C1 segment of cervical spinal cord (tissue), 14 donors: ENCODE results near the gene ITGB5.
"Not testable (repeated sequence)": the region's sequence is repeated elsewhere in the genome, so short reads cannot be mapped to it uniquely, and the experiment has no call there.

Source experiments
- DNase-seq, 14 donors: peaks; one replicate each; lab custom pipeline; 2025; lab: John Stamatoyannopoulos, UW

ITGB5 gene

DNA sequence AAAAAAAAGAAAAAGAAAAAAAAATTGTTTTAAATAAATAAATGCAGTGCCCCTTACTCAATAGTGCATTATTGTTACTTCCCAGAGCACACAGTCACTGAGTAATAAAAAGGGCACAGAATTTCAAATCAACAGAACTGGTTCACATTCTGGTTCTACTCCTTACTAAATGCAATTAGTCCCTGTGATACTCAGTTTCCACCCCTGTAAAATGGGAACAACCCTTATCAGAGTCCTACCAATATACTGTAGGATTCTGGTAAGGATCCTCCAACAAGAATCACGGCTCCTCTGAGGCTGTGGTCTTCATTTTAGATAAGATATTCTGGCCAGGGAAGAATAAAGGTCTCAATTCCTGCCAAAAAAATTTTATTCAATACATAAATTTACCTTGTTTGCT, 50.7 kb downstream of the ITGB5 start:
- no peak for DNase-seq

DNA sequence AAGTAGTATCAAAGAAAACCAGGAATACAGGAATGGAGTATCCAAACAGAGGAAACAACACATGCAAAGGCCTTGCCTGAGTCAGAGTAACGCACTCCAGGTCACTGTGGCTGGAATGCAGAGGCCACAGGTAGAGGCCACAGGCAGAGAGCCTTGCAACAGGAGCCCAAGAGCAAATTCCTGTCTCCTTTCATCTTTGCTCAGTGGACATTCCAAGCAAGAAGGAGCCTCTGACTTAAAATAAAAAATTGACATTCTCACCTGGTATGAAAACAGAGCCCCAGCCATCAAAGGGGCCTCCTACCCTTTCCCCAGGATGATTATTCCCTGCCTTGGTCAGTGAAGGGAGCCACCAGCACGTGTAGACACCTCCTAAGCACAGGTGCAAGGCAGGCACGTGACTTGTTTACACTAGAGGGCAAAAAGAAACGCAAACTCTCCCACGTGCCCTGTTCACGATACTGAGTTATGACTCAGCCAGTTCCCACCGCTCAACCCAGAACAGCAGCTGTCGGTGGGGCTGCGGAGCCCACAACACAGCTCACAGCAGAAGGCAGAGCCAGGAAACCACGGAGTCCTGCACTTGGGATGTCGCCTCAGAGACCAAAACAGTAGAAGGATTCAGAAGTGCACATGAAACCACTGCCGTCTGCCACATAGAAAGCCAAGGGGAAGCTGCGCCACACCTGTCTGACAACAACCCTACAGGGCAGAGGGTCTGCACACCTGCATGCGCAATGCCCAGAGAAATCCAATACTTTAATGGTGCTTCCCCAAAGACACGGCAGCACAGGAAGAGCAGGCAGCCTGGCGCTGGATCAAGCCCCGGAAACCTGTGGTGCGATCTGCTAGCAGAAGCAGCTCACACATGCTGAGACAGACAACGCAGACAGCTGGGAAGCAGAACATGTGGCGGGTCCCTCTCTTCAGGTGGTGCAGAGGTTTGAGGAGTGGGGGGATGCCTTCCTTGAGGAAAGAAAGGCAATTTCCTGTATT, 52.1 kb downstream of the ITGB5 start:
- peak in 2 of 14 donors; percentile 37 to 51 for DNase-seq

DNA sequence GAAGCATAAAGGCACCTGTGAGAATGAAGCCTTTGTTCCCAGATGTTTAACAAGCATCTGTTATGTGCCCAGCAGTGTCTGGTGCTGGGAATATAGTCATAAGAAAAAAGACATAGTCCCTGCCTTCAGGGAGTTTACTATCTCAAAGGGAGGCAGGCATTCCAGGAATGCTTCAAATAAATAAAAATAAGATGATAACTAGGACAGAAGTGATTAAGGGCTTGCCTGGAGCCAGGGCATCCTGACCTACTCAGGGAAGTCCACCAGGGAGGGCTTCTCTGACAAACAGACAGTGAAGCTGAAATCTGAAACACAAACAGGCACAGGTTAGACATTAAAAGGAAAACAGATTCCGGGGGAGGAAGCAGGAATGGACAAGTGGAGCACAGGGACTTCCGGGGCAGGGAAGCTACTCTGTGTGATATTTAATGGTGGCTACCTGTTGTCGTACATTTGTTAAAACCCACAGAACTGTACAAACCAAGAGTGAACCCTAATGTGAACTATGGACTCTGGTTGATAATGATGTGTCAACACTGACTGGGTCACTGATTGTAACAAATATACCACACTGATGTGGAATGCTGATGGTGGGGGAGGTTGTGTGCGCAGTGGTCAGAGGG, 53.3 kb downstream of the ITGB5 start:
- DNase-seq, result no peak

DNA sequence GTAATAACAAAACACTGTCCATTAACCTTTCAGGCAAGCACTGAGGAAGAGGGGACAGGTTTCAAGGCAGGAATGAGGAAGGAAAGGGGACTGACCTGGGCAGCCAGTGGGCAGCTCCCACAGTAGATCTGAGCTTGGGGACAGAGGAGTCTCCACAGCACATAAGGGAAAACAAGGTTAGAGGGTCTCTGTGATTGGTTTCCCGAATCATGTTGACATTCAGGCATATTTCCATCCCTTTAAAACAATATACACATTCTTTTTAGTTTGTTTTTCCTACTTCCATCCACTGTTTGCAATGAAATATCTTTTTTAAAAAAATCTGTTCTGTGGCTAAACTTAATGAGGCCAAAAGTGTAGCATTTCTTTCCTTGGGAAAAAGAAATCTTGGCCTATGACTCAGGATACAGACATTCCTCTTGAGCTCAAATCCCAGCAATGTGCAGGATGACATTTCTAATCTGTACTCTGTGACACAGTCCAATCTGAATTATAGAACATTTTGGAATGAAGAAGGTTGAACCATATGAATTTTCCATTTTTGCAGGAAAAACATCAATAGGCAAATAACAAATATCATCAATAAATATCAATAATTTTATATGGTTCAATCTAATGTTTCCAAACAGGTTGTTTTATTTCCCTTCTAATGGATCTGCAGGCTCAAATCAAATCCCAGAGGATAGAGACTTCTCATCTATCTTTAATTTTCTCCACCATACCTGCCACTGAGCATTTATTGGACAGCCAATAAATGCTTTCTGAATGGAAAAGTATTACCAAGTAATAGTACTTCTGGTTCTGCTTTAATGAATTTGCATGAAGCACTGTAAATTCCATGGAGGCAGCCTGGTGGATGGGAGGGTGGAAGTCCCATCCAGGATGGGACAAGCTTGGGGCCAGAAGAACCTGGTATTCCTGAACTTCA, 54.1 kb downstream of the ITGB5 start:
- no peak for DNase-seq

DNA sequence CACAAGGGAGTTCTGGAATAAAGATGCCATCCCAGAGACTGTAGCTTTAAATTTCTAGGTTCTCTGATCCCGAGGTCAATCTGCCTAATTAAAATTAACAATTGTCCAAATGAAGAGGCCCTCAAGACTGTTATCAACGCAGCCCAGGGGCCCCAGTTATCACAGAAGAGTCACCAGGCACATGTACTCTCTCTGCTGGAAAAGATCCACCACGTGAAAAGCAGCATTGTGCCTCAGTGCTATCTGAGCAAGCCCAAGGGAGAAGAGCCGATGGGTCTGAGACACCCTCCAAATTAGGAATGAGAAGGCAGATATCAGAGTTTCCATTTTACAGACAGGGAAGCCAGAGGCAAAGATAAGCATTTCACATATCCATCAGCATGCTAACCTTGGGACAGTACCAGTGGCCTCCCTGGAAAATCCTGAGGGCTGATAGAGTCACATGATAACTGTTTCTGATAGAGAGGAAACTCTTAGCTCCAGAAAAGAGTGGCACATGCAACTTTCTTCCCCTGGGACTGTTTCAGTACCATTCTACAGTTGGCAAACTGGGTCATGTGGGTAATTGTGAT, 55.5 kb downstream of the ITGB5 start:
- no peak for DNase-seq

DNA sequence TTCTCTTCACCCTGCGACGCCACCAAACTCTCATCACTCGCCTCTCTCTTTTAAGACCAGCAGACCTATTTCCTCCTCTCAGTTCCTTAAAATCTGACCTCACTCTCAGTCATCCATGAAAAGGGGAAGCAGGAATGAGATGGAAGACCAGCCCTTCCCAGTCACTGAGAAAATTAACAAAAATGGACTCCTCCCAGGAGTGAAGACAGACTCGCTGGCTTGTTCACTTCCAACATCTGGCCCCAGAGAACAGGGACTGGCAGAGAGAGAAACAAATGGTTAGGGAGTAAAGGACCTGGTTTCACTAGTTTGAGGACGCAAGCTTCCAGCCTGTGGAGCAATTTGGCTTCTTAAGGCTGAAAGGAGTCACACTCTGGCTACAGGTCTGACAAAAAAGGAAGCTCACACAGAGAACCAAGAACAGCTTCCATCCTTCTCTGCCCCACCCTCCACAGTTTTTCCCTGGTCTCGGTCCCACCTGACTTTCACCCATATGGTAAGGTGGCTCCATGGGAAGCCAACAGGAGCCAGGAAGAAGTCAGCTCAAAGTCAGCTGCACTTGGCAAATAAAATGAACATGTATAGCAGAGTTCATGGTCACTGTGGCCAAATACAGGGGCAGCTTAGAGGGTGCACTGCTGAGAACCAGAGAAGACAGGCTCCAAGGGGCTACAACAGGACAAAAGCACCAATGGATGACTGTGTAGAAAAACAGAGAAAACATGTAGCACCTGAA, 57.2 kb downstream of the ITGB5 start:
- peak in 1 of 14 donors; percentile 2 for DNase-seq

DNA sequence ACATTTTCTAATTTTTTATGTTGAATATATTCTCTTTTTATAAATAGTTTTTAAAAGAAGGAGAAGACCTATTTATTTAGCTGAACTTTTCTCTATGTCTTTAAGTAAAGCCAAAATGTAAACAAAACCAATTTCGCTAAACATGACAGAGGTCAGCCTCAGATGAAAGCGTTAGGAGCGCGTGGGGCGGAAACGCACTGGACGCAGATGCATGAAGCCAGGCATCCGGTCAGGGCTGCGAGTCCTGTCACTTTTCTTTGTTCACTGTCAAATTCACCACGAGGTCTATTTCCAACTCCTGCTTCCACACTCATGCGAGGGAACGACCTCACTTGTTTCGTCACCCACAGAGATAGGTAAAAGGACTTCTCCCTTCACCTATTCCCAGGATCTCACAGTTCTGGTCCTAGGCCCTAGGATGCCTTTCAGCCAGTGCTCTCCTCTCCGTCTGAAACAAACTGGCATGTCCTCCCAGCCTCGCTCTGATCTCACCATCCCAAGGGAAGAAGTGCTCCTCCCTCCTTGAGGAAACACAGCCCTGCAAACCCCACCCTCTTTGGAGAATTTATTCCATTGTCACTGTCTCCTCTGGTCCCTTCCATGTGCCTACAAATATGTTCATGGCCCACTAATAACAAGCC, 57.9 kb downstream of the ITGB5 start:
- no peak for DNase-seq

DNA sequence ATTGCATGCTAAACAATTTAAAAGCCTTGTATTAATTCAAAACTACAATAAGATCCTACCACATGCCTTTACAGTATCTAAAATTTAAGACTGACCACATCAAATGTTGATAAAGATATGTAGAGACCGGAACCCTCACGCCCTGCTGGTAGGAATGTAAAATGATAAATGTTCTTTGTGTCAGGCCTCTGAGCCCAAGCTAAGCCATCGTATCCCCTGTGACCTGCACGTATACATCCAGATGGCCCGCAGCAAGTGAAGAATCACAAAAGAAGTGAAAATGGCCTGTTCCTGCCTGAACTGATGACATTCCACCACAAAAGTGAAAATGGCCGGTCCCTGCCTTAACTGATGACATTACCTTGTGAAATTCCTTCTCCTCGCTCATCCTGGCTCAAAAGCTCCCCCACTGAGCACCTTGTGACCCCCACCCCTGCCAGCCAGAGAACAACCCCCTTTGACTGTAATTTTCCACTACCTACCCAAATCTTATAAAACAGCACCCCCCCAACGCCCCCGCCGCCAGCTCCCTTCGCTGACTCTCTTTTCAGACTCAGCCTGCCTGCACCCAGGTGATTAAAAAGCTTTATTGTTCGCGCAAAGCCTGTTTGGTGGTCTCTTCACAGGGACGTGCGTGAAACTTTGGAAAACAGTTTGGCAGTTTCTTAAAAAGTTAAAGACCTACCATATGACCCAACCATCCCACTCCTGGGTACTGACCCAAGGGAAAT, 59.5 kb downstream of the ITGB5 start:
- not testable (repeated sequence) for DNase-seq

DNA sequence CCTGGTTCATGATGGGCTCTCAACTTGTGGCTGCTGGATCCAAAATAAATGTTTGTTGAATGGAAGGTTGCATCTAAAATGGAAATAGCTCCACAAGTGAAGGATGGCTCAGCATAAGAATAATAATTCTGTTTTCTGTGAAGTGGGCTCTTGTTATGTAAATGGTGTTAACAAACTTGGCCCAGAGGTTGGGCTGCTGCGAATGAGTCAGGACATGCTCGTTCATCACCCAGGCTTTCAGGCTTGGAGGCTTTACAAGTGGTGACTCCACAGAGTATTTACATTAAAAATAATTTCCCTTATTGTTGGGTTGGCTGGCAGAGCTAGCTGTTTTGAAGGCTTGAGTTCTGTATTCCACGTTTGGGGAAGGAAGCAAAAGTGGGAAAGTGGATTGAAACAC, 60.5 kb downstream of the ITGB5 start:
- peak in 2 of 14 donors; percentile 40 to 47 for DNase-seq

DNA sequence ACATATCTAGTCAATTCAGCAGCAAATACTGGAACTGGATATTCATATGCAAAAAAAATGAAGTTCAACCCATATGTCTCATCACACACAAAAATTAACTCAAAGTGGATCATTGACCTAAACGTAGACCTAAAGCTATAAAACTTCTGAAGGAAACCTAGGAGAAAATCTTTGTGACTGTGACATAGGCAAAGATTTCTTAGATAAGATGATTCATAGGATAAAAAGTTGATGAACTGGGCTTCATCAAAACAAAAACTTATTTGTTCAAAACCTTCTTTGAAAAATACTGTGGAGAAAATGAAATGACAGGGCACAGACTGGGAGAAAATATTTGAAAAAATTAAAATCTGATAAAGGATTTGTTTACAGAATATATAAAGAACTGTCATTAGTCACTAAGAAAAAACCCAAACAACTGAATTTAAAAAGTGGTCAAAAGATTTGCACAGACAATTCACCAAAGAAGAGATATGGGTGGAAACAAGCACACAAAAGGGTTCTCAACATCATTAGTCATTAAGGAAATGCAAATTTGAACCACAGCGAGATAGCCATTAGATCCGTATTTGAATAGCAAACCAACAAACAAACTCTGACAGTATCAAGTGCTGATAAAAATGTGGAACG, 62.8 kb downstream of the ITGB5 start:
- DNase-seq, result no peak

DNA sequence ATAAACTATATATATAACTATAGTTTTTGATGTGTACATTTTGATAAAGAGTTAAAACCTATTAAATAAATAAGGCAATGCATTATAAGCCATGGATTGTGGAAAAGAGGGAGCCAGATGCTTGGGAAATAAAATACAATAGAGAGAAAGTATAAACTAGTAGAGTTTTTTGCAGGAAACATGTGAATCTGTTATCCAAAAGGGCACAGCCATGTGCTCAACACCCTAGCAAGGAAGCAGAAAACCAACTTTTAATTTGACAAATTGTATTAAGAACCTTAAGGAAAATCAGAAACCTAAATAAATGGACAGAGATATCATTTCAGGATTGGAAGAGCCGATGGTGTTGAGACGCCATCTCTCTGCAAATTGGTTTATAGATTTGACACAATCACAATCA, 63.5 kb downstream of the ITGB5 start:
- no peak for DNase-seq

DNA sequence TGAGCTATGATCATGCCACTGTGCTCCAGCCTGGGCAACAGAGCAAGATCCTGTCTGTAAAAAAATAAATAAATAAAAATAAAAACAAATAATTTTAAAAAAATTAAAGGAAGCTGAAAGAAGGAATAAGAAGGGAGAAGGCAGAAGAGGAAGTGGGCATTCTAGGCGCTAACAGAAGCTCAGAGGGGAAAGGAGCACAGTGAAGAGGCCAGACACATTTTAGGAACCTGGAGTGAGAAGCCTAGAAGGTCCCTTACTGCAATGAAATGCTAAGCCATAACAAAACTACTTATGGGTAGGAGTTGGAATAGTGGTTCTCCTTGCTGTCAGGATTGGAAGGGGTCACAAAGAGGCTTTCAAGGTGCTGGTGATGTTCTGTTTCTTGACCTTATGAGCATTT, 64.0 kb downstream of the ITGB5 start:
- no peak for DNase-seq

DNA sequence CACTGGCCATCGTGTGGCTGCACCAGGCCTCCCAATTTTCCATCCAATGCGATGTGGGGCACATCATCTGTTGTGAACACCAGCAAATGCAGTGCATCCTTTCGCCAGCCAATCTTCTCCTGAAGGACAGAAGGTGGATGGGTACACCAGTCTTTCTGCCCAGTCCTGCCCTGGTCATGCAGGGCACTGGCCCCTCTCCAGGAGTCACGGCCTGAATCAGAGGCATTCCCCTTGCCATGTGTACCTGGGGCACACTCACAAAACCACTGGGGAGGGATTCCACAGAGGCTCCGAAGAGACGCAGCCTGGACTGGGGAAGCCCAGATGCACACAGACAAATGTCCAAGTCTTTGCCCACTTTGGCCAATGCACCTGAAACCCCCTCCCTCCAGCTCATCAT, 65.8 kb downstream of the ITGB5 start:
- no peak for DNase-seq

DNA sequence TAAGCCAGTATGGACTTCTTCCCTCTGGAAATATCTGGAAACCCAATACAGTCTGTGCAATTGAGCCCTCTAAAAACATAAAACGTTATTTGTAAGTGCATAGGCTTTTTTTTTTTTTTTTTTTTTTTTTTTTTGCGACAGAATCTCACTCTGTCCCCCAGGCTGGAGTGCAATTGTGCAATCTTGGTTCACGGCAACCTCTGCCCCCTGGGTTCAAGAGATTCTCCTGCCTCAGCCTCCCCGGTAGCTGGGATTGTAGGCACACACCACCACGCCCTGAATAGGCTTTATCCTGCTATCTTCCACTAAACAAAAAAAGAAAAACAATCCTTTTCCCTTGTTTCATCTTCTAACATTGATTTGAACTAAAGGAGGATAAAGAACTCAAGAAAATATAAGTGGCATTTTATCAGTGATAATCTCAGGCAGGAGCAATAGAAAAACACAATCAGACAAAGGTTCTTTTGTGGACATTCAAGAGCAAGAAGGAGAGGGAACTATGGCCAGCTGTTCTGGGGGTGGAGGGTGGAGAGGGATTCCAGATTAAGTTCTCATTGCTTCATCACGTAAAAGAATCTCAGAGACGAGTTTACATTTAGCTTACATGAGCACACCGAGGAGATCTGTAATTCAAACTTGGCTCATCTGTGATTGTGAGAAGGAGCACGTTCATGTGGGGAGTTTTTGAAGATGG, 68.6 kb downstream of the ITGB5 start:
- no peak for DNase-seq

DNA sequence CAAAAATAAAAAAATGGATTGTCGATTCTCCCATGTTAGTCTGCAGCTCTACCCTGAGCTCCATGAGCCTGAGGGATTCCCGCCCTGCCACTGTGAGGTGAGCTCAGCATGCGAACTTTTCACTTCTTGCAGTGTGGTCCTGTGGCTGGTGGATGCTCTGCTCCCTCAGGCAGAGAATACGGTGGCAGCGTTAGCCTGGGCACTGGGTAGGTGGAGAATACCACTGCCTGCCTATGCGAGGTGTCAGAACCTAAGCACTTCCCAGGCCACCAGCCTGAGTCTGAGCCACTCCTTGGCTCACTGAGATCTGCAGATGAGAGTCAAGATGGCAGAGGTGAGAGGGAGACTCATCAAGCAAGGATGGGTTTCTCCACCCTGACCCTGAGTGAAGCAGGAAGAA, 70.1 kb downstream of the ITGB5 start:
- no peak for DNase-seq

DNA sequence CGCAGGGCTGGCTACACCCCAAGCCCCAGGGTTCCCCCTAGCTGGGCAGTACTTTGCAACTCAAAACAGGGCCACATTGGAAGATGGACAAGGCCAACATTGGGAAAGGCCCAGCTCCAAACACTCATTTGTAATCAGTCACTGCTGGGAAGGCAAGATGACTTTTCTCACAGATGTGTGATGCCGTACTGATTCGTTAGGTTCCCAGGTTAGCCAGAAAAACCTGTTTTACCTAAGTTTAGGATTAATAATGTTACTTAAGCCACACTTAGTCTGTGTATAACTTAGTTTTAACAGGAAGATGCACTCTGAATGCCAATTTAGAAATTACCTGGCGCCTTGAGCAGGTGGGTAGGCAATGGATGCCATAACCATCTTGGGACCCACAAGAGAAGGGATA, 71.0 kb downstream of the ITGB5 start:
- DNase-seq, result no peak

DNA sequence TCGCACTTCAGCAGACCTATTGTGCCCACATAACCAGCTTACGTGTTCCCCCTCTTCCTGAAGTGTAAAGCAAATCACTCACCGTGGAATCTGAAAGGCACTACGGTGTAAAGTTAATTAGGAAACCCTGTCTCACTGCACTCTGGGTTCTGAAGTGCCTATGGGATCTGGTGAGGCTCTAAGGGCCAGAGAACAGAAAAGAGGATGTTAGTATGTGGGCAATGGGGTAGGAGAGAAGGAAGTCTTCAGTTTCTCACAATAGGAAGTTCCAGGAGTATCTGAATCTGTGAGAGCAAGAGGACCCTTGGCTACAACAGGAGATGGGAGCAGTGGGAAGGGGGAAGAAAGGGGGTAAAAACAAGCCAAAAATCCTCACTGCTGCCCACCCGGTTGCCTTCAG, 71.4 kb downstream of the ITGB5 start:
- DNase-seq, result no peak

DNA sequence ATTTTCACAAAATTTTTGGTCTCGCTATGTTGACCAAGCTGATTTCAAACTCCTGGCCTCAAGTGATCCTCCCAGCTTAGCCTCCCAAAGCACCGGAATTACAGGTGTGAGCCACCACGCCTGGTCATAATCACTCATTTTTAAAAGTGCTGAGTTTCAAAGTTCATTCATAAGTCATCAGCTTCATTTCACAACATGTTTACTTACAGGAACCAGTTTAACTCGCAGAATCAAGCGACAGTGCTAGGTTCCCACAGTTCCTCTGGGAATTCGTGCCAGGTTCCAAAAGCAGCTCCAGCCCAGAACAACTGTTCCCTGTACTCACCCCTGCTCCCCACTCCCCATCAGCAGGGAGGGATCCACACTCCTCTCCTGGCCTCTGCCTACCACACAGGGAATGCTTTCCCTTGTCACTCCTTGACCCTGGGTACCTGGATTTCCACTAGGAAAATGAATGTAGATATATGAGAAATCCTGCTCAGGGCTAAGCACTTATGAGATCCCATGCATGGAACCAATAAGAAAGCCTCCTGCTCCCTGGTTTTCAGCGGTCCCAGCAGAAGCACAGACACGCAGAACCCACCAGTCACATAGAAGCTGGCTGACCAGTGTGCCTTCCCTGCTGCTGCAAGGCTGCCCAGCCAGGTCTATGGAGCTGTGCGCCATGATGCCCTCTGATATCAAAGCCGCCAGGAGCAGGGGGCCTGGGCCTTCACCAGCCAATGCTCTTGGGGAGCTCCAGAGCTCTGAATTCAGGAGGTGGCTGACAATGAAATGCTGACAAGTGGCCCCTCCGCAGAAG, 72.3 kb downstream of the ITGB5 start:
- DNase-seq, result no peak
